SK-N-MC (cell line): ENCODE measurements around the gene ADAMTS10.
A peak's percentile ranks its signal among the peaks of the same experiment; 100 is the strongest.
"Not testable (repeated sequence)": the region's sequence is repeated elsewhere in the genome, so short reads cannot be mapped to it uniquely, and the experiment has no call there.

Source experiments
- DNase-seq: peaks from one replicate; pipeline ENCODE4 v3.0.0-alpha.2; 2011; ENCODE audit warnings: low read depth, low spot score
- H3K27ac ChIP-seq: fragments of 200-600 bp; sonication (generic); 2 replicates; pipeline ENCODE4 v1.5.1; 2016; ENCODE audit warnings: mixed run types
- H3K36me3 ChIP-seq: fragments of 200-600 bp; sonication (generic); 2 replicates; pipeline ENCODE4 v1.6.1; 2017; ENCODE audit warnings: antibody characterized with exemption, low read length, mixed read lengths; ENCODE audit not compliant: insufficient read depth
- H3K4me3 ChIP-seq: fragments of 200-600 bp; sonication (generic); 2 replicates; pipeline ENCODE4 v1.5.1; 2016
- H3K9ac ChIP-seq: fragments of 200-600 bp; sonication (generic); 2 replicates; pipeline ENCODE4 v1.8.0; 2017; ENCODE audit warnings: mixed run types, mixed read lengths; ENCODE audit not compliant: insufficient read length
- H3K9me3 ChIP-seq: fragments of 200-600 bp; sonication (generic); 2 replicates; pipeline ENCODE4 v1.6.1; 2017; ENCODE audit warnings: low read depth, mild to moderate bottlenecking, antibody characterized with exemption, low read length, moderate library complexity, mixed read lengths
- EZH2 ChIP-seq: fragments of 200-600 bp; sonication (generic); IDR thresholded peaks from one replicate; pipeline ENCODE4 v1.6.1; 2017; ENCODE audit warnings: antibody characterized with exemption
- FOXP2 ChIP-seq: optimal IDR thresholded peaks from 2 replicates; pipeline ENCODE3; 2011; ENCODE audit warnings: mild to moderate bottlenecking, moderate library complexity; ENCODE audit not compliant: insufficient read depth; ENCODE audit errors: extremely low read length, control extremely low read depth
- POLR2AphosphoS5 ChIP-seq: IDR thresholded peaks from 2 replicates; pipeline ENCODE4 v1.6.1; 2012; ENCODE audit warnings: mild to moderate bottlenecking, low read depth, low read length, borderline replicate concordance

ADAMTS10 gene

GRCh38 chr19:8630796-8631424 is 20.4 kb upstream of the ADAMTS10 start:
- Histone ChIP-seq H3K9ac (peak overlapping the region; percentile 32), H3K27ac (peak overlapping the region; percentile 68), H3K4me3 (no peak overlapping the region), H3K9me3 (no peaks in the 10 kb centered on the region), H3K36me3 (no peaks in the 10 kb centered on the region)
- TF ChIP-seq POLR2AphosphoS5 (no peak), EZH2 (no peak), FOXP2 (no peak)
- DNase-seq = no peak

- Histone ChIP-seq H3K36me3 (no peaks in the 10 kb centered on the region), H3K4me3 (no peak within 1 kb of the TSS), H3K27ac (peak within 1 kb of the TSS; percentile 68), H3K9me3 (no peaks in the 10 kb centered on the region), H3K9ac (peak within 1 kb of the TSS; percentile 32)
- DNase-seq = no peak
- TF ChIP-seq FOXP2 (no peak), EZH2 (no peak), POLR2AphosphoS5 (no peak)
Measured at GRCh38 chr19:8629996-8630683, 19.6 kb upstream of the ADAMTS10 start, which contains the start of gene NFILZ. TSS of gene NFILZ (plus strand) at chr19:8630633. CDS start at chr19:8676766, 46,133 bp downstream.

GRCh38 chr19:8629184-8629583 is 18.7 kb upstream of the ADAMTS10 start:
- Histone ChIP-seq H3K9ac (no peak overlapping the region), H3K4me3 (no peak overlapping the region), H3K9me3 (no peaks in the 10 kb centered on the region), H3K27ac (no peak overlapping the region), H3K36me3 (no peaks in the 10 kb centered on the region)
- DNase-seq = no peak
- no peak for TF ChIP-seq FOXP2
- no peak for TF ChIP-seq EZH2
- no peak for TF ChIP-seq POLR2AphosphoS5

- TF ChIP-seq FOXP2 = no peak
- no peak for TF ChIP-seq EZH2
- no peak for TF ChIP-seq POLR2AphosphoS5
- H3K9me3 ChIP-seq = no peaks in the 10 kb centered on the region
- no peak overlapping the region for H3K27ac ChIP-seq
- DNase-seq = no peak
- H3K36me3 ChIP-seq = no peaks in the 10 kb centered on the region
- no peak overlapping the region for H3K4me3 ChIP-seq
- H3K9ac ChIP-seq = no peak overlapping the region
Measured at GRCh38 chr19:8626842-8627241, 16.3 kb upstream of the ADAMTS10 start.

GRCh38 chr19:8622886-8623285 is 12.4 kb upstream of the ADAMTS10 start:
- DNase-seq, H3K27ac ChIP-seq, H3K4me3 ChIP-seq, H3K36me3 ChIP-seq, H3K9me3 ChIP-seq, H3K9ac ChIP-seq: not testable (repeated sequence)

GRCh38 chr19:8618751-8619150 is 8.2 kb upstream of the ADAMTS10 start:
- Histone ChIP-seq H3K27ac (no peak overlapping the region), H3K9me3 (no peaks in the 10 kb centered on the region), H3K9ac (no peak overlapping the region), H3K36me3 (no peaks in the 10 kb centered on the region), H3K4me3 (no peak overlapping the region)
- no peak for DNase-seq
- no peak for TF ChIP-seq EZH2
- no peak for TF ChIP-seq FOXP2
- no peak for TF ChIP-seq POLR2AphosphoS5

GRCh38 chr19:8617984-8618383 is 7.5 kb upstream of the ADAMTS10 start:
- H3K27ac ChIP-seq = no peak overlapping the region
- no peak for DNase-seq
- TF ChIP-seq FOXP2 (no peak), EZH2 (no peak), POLR2AphosphoS5 (no peak)

GRCh38 chr19:8617325-8617724 is 6.8 kb upstream of the ADAMTS10 start:
- H3K9ac ChIP-seq, H3K4me3 ChIP-seq, H3K9me3 ChIP-seq, H3K36me3 ChIP-seq, DNase-seq, H3K27ac ChIP-seq: not testable (repeated sequence)

More at GRCh38 chr19:8617984-8618383, 7.5 kb upstream of the ADAMTS10 start:
- Histone ChIP-seq H3K4me3 (no peak overlapping the region), H3K36me3 (no peaks in the 10 kb centered on the region), H3K9me3 (no peaks in the 10 kb centered on the region), H3K9ac (no peak overlapping the region)

GRCh38 chr19:8616861-8617260 is 6.3 kb upstream of the ADAMTS10 start:
- no peak for DNase-seq
- H3K36me3 ChIP-seq = no peaks in the 10 kb centered on the region
- no peak overlapping the region for H3K27ac ChIP-seq
- TF ChIP-seq POLR2AphosphoS5 = no peak
- TF ChIP-seq EZH2 = no peak
- no peak for TF ChIP-seq FOXP2
- H3K9ac ChIP-seq = no peak overlapping the region
- H3K4me3 ChIP-seq = no peak overlapping the region
- no peaks in the 10 kb centered on the region for H3K9me3 ChIP-seq
